Neuron (in vitro differentiated cells): ENCODE measurements around the gene PDE8B.
"Not testable (repeated sequence)": the region's sequence is repeated elsewhere in the genome, so short reads cannot be mapped to it uniquely, and the experiment has no call there.

Experiments
- H2AFZ ChIP-seq: one replicate; pipeline ENCODE4 v1.6.1; 2013; ENCODE audit warnings: low read depth, mild to moderate bottlenecking, inconsistent platforms, low read length, moderate library complexity
- H3K27me3 ChIP-seq: one replicate; pipeline ENCODE4 v1.6.1; 2013; ENCODE audit warnings: low read length; ENCODE audit not compliant: insufficient read depth
- H3K36me3 ChIP-seq: one replicate; pipeline ENCODE4 v1.6.1; 2013; ENCODE audit warnings: low read length; ENCODE audit not compliant: insufficient read depth
- H3K4me1 ChIP-seq: one replicate; pipeline ENCODE4 v1.6.1; 2013; ENCODE audit warnings: low read length; ENCODE audit not compliant: insufficient read depth
- H3K4me3 ChIP-seq: 2 replicates; pipeline ENCODE4 v1.5.1; 2013; ENCODE audit warnings: mild to moderate bottlenecking, low read length, moderate library complexity
- H3K9me3 ChIP-seq: one replicate; pipeline ENCODE4 v1.6.1; 2013; ENCODE audit warnings: low read length

The PDE8B gene

DNA sequence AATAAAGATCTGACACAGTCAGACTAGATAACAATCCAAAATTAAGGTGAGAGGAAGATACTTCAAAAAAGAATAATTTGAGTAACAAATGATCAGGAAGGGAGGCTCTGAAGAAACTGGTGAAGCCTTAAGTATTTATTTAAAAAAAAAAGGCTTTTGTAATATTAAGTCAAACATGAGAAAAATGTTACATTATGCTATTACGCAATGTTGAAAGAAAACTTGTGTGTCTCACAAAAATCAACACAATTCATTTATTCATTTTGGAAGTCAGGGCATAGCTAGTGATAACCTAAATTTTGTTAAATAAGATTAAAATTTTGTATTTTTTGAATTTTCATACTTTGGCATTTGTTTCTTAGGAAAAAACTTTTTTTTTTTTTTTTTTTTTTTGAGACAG, 253.4 kb downstream of the PDE8B start:
- peaks cover 2% of the 10 kb centered on the region for H3K36me3 ChIP-seq
- H3K9me3 ChIP-seq = no peaks in the 10 kb centered on the region
- no peaks in the 10 kb centered on the region for H3K27me3 ChIP-seq
- no peaks in the 10 kb centered on the region for H3K4me1 ChIP-seq
- no peak overlapping the region for H2AFZ ChIP-seq
- no peak overlapping the region for H3K4me3 ChIP-seq

GRCh38 chr5:77468875-77469274, 258.4 kb downstream of the PDE8B start:
- not testable (repeated sequence) for H3K9me3 ChIP-seq, H3K4me1 ChIP-seq, H3K4me3 ChIP-seq, H3K27me3 ChIP-seq, H2AFZ ChIP-seq, H3K36me3 ChIP-seq

GRCh38 chr5:77475041-77475440, 264.6 kb downstream of the PDE8B start:
- H3K4me3 ChIP-seq, H3K27me3 ChIP-seq, H3K4me1 ChIP-seq, H2AFZ ChIP-seq, H3K9me3 ChIP-seq, H3K36me3 ChIP-seq: not testable (repeated sequence)
